ENCODE measurements around the gene ADGRG2.

DNA sequence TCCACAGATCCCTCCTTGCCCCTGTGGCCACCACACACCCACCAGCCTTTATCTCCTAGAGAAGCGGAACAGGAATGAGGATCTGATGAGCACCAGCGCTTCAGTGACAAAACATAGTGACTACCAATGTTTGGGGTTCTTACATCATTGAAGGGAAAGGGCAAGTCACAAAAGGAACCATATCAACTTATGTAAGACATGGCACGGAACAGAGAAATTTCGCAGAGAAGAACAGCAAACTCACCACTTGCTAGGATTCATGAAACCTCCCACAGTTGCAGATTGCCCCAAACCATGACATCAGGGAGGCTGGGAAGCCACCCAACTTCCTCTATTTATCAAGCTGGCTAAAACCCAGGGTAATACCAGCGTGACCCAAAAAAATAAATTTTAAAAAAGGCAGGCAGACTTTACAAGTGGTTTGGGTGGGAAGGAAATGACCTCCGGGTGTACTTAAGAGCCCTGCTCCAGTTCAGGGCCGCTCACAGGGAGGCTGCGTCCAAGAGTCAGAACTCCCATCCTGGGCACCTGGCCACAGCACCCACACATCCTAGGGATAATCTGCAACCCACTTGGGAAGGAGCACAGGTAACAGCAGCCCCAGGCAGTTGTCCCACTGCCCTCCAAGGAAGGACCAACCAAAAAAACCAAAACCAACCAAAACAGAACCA, 36.0 kb downstream of the ADGRG2 start:
- TF ChIP-seq, protein P1, sequence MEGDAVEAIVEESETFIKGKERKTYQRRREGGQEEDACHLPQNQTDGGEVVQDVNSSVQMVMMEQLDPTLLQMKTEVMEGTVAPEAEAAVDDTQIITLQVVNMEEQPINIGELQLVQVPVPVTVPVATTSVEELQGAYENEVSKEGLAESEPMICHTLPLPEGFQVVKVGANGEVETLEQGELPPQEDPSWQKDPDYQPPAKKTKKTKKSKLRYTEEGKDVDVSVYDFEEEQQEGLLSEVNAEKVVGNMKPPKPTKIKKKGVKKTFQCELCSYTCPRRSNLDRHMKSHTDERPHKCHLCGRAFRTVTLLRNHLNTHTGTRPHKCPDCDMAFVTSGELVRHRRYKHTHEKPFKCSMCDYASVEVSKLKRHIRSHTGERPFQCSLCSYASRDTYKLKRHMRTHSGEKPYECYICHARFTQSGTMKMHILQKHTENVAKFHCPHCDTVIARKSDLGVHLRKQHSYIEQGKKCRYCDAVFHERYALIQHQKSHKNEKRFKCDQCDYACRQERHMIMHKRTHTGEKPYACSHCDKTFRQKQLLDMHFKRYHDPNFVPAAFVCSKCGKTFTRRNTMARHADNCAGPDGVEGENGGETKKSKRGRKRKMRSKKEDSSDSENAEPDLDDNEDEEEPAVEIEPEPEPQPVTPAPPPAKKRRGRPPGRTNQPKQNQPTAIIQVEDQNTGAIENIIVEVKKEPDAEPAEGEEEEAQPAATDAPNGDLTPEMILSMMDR (IDR thresholded peaks at IDR 0.05), result no peak
- no peak for TF ChIP-seq POLR2A (IDR thresholded peaks at IDR 0.05)

Data from thyroid gland (tissue), 4 donors.